Kidney epithelial cell (primary cell): ENCODE data around the gene DNAJC15. TPM values are rescaled to one million over a fixed set of nuclear protein-coding genes. Genes with fewer than 3 reads are reported as not detected.
"Not testable (repeated sequence)": the region's sequence is repeated elsewhere in the genome, so short reads cannot be mapped to it uniquely, and the experiment has no call there.

ENCODE experiments used
- DNase-seq: peaks from one replicate; pipeline ENCODE4 v3.0.0-alpha.2; 2010; ENCODE audit warnings: low read depth
- H3K27me3 ChIP-seq: 2 replicates; pipeline ENCODE4 v1.6.0; 2011; ENCODE audit warnings: low read length; ENCODE audit not compliant: control insufficient read depth, insufficient read depth
- H3K36me3 ChIP-seq: 2 replicates; pipeline ENCODE4 v1.5.1; 2011; ENCODE audit warnings: low read length; ENCODE audit not compliant: control insufficient read depth, insufficient read depth
- H3K4me3 ChIP-seq: 2 replicates; pipeline ENCODE4 v1.5.1; 2011; ENCODE audit warnings: low read depth, mild to moderate bottlenecking, control low read depth, low read length
- CTCF ChIP-seq: IDR thresholded peaks from 2 replicates; pipeline ENCODE4 v1.5.1; 2011; ENCODE audit warnings: mild to moderate bottlenecking, moderate library complexity, low read length, control low read depth, inconsistent platforms; ENCODE audit not compliant: insufficient read depth, poor library complexity, severe bottlenecking
- total RNA-seq: library from RNA; depleted of rRNA; stranded (reverse); fragments of >200 nt; gene quantifications from 2 replicates; pipeline ENCODE4 v1.2.3, GENCODE V29; 2015

DNAJC15 gene
- total RNA-seq, 1 donor from 2014 or later, result 16.0 TPM

GRCh38 chr13:43033038-43033437 lies 9.7 kb downstream of the DNAJC15 start:
- Histone ChIP-seq H3K4me3 (no peak overlapping the region), H3K36me3 (peaks cover 1% of the 10 kb centered on the region), H3K27me3 (no peaks in the 10 kb centered on the region)
- no peak for TF ChIP-seq CTCF
- DNase-seq, result no peak

- Histone ChIP-seq H3K4me3 (no peak overlapping the region), H3K36me3 (peaks cover 1% of the 10 kb centered on the region), H3K27me3 (no peaks in the 10 kb centered on the region)
- TF ChIP-seq CTCF, result no peak
- DNase-seq, result no peak
These were observed 13.2 kb downstream of the DNAJC15 start for GRCh38 chr13:43036351-43037250.

GRCh38 chr13:43039966-43040365 lies 16.6 kb downstream of the DNAJC15 start:
- no peak for DNase-seq
- no peak for TF ChIP-seq CTCF

GRCh38 chr13:43040581-43041368 lies 17.4 kb downstream of the DNAJC15 start:
- not testable (repeated sequence) for H3K27me3 ChIP-seq, DNase-seq, H3K4me3 ChIP-seq, H3K36me3 ChIP-seq

More at GRCh38 chr13:43039966-43040365, 16.6 kb downstream of the DNAJC15 start:
- H3K27me3 ChIP-seq, result no peaks in the 10 kb centered on the region
- no peak overlapping the region for H3K4me3 ChIP-seq
- H3K36me3 ChIP-seq, result no peaks in the 10 kb centered on the region

- no peak for TF ChIP-seq CTCF
- DNase-seq, result no peak
- Histone ChIP-seq H3K27me3 (no peaks in the 10 kb centered on the region), H3K4me3 (no peak overlapping the region), H3K36me3 (no peaks in the 10 kb centered on the region)
These were observed 18.1 kb downstream of the DNAJC15 start for GRCh38 chr13:43041369-43041921.

- H3K36me3 ChIP-seq, result no peaks in the 10 kb centered on the region
- no peaks in the 10 kb centered on the region for H3K27me3 ChIP-seq
- H3K4me3 ChIP-seq, result no peak overlapping the region
- DNase-seq, result no peak
- no peak for TF ChIP-seq CTCF
These were observed 19.1 kb downstream of the DNAJC15 start for GRCh38 chr13:43042410-43042921.
